ENCODE data around the gene TNRC6C. TPM values are rescaled to one million over a fixed set of nuclear protein-coding genes. Genes with fewer than 3 reads are reported as not detected.

Gene TNRC6C
- total RNA-seq, 4 donors from 2014 or later, result 4.8 to 14.5 (median 11.6) TPM

- 70% methylated on average over 5 of the region's 11 CpGs for WGBS
- Histone ChIP-seq H3K36me3 (peaks cover 64% of the 10 kb centered on the region), H3K4me1 (peaks cover 32% of the 10 kb centered on the region)
Measured at GRCh38 chr17:78121801-78122215, 163.3 kb downstream of the TNRC6C start.

GRCh38 chr17:78122216-78122930, 163.9 kb downstream of the TNRC6C start:
- Histone ChIP-seq H3K27me3 (no peaks in the 10 kb centered on the region), H3K36me3 (peaks cover 64% of the 10 kb centered on the region), H3K4me1 (peaks cover 38% of the 10 kb centered on the region), H3K9me3 (no peaks in the 10 kb centered on the region), H3K4me3 (no peak overlapping the region), H3K27ac (no peak overlapping the region)
- WGBS, result 76% methylated on average over 9 of the region's 23 CpGs
- TF ChIP-seq POLR2A (IDR thresholded peaks at IDR 0.05) (no peak), CTCF (IDR thresholded peaks at IDR 0.05) (no peak), EP300 (IDR thresholded peaks at IDR 0.05) (no peak), POLR2AphosphoS5 (IDR thresholded peaks at IDR 0.05) (no peak)
- no peak for DNase-seq (ENCODE audit: low spot score in 2 of 2)

More at GRCh38 chr17:78121801-78122215, 163.3 kb downstream of the TNRC6C start:
- Histone ChIP-seq H3K27me3 (no peaks in the 10 kb centered on the region), H3K4me3 (no peak overlapping the region), H3K27ac (no peak overlapping the region), H3K9me3 (no peaks in the 10 kb centered on the region)
- no peak for DNase-seq (ENCODE audit: low spot score in 2 of 2)
- TF ChIP-seq POLR2A (IDR thresholded peaks at IDR 0.05), result no peak
- no peak for TF ChIP-seq CTCF (IDR thresholded peaks at IDR 0.05)
- TF ChIP-seq POLR2AphosphoS5 (IDR thresholded peaks at IDR 0.05), result no peak
- no peak for TF ChIP-seq EP300 (IDR thresholded peaks at IDR 0.05)

GRCh38 chr17:78122931-78123249, 164.4 kb downstream of the TNRC6C start:
- no peak overlapping the region for H3K27ac ChIP-seq
- 90% methylated on average over 4 of the region's 4 CpGs for WGBS
- peaks cover 39% of the 10 kb centered on the region for H3K4me1 ChIP-seq
- H3K27me3 ChIP-seq, result no peaks in the 10 kb centered on the region
- DNase-seq (ENCODE audit: low spot score in 2 of 2), result no peak
- no peaks in the 10 kb centered on the region for H3K9me3 ChIP-seq
- H3K36me3 ChIP-seq, result peaks cover 64% of the 10 kb centered on the region
- TF ChIP-seq CTCF (IDR thresholded peaks at IDR 0.05), result no peak
- no peak for TF ChIP-seq POLR2AphosphoS5 (IDR thresholded peaks at IDR 0.05)
- TF ChIP-seq EP300 (IDR thresholded peaks at IDR 0.05), result no peak
- no peak for TF ChIP-seq POLR2A (IDR thresholded peaks at IDR 0.05)
- H3K4me3 ChIP-seq, result no peak overlapping the region

GRCh38 chr17:78123258-78123929, 164.9 kb downstream of the TNRC6C start:
- 92% methylated on average over 5 of the region's 5 CpGs for WGBS
- no peak overlapping the region for H3K27ac ChIP-seq
- no peaks in the 10 kb centered on the region for H3K27me3 ChIP-seq
- H3K9me3 ChIP-seq, result no peaks in the 10 kb centered on the region
- TF ChIP-seq EP300 (IDR thresholded peaks at IDR 0.05), result no peak
- no peak for TF ChIP-seq POLR2AphosphoS5 (IDR thresholded peaks at IDR 0.05)
- no peak for TF ChIP-seq CTCF (IDR thresholded peaks at IDR 0.05)
- no peak for TF ChIP-seq POLR2A (IDR thresholded peaks at IDR 0.05)
- H3K4me1 ChIP-seq, result peaks cover 43% of the 10 kb centered on the region
- no peak overlapping the region for H3K4me3 ChIP-seq
- peaks cover 64% of the 10 kb centered on the region for H3K36me3 ChIP-seq
- no peak for DNase-seq (ENCODE audit: low spot score in 2 of 2)

- Histone ChIP-seq H3K27me3 (no peaks in the 10 kb centered on the region), H3K36me3 (peaks cover 56% of the 10 kb centered on the region), H3K4me3 (no peak overlapping the region), H3K9me3 (no peaks in the 10 kb centered on the region), H3K27ac (no peak overlapping the region), H3K4me1 (peaks cover 52% of the 10 kb centered on the region)
- no peak for DNase-seq (ENCODE audit: low spot score in 2 of 2)
- 73% methylated on average over 16 of the region's 30 CpGs for WGBS
- TF ChIP-seq POLR2AphosphoS5 (IDR thresholded peaks at IDR 0.05) (no peak), POLR2A (IDR thresholded peaks at IDR 0.05) (no peak), EP300 (IDR thresholded peaks at IDR 0.05) (no peak), CTCF (IDR thresholded peaks at IDR 0.05) (no peak)
Measured at GRCh38 chr17:78124081-78124835, 165.8 kb downstream of the TNRC6C start.

Data from suprapubic skin (tissue), 4 donors.